HG03378 (cell line): Measurements from ENCODE around the gene STOX2.

Experiments used
- ATAC-seq: cut with Tn5 transposase; IDR thresholded peaks from one replicate; pipeline ENCODE4 v1.9.1; 2021; ENCODE audit warnings: mild to moderate bottlenecking, moderate library complexity; ENCODE audit not compliant: unreplicated experiment

The STOX2 gene

DNA sequence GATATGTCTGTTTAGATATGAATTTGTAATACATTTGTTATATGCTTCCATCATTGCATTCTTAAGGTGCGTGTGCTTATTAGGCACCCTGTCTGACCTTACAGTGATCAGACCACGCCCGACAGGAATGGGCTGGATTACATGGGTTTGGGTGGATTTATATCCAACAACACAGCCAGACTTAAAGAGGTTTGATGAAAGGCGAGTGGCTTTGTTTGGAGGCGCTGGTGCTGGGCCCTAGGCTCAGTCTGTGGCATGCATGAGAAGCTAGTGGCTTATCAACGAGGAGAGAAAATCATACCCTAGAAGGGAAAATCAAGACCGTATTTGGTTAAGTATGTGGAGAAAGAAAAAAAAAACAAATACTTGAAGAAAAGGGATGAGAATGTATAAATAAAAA, 80.7 kb downstream of the STOX2 start:
- ATAC-seq = no peak

- no peak for ATAC-seq
Observed at GRCh38 chr4:183986291-183986970, 81.3 kb downstream of the STOX2 start.

- no peak for ATAC-seq
Observed at GRCh38 chr4:183986971-183987946, 82.2 kb downstream of the STOX2 start.

GRCh38 chr4:183987987-183988392, 82.9 kb downstream of the STOX2 start:
- ATAC-seq = no peak

DNA sequence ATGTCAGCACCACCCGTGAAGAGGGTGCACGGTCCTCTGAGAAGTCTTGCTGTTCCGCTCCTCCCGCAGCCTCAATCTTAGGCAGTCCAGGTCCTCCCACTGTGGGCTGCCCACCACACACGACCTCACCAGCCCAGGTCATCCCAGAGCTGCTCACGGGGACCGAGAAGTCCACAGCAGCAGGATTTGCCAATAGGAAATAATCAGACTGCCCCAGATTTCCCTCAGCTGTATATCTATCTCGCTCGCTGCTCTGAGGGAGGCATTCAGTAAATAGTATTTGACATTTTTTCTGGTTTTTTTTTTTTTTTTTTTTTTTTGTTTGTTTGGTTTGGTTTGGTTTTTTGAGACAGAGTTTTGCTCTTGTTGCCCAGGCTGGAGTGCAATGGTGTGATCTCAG, 83.8 kb downstream of the STOX2 start:
- ATAC-seq = no peak

- ATAC-seq = no peak
Observed at GRCh38 chr4:183989461-183989860, 84.4 kb downstream of the STOX2 start.

DNA sequence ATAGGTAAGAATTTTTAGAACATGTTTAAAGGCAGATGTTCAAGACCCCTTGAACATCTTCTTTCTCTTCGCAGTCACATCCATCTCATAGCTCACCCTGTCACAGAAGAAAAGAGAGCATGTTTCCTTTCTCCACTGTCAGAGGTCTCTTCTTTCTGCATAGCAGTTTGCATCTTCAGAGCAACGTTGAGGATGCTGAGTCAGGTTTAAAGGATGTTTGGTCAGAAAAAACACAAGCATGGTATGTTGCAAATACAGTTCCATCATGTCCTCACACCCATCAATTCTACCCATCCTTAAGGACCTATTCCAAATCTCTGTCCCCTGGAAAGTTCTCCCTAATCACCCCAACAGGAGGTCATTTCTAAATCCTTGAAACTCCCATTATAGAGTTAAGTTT, 84.8 kb downstream of the STOX2 start:
- no peak for ATAC-seq

DNA sequence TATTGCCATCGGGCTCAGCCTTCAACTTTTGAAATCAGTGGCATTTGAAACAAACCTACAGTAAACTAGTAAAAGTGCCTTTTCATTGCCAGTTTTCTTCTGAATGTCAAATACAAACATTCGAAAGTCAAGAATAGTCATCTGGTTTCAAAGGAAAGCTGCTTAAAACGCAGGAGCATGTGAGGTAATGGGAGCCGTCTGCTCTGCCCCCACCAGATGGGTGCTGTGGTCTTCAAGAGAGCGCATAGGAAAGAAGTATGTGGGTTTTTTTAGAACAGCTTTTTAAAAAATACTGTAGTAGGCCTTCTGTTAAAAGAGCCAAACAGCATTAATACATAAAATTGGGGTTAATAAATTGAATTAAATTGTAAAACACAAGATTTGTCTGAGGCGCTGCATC, 88.6 kb downstream of the STOX2 start:
- ATAC-seq = no peak

- no peak for ATAC-seq
Observed at GRCh38 chr4:183995570-183995969, 90.5 kb downstream of the STOX2 start.

- ATAC-seq = no peak
Observed at GRCh38 chr4:183996868-183997267, 91.8 kb downstream of the STOX2 start.

- no peak for ATAC-seq
Observed at GRCh38 chr4:183999435-183999834, 94.3 kb downstream of the STOX2 start.

DNA sequence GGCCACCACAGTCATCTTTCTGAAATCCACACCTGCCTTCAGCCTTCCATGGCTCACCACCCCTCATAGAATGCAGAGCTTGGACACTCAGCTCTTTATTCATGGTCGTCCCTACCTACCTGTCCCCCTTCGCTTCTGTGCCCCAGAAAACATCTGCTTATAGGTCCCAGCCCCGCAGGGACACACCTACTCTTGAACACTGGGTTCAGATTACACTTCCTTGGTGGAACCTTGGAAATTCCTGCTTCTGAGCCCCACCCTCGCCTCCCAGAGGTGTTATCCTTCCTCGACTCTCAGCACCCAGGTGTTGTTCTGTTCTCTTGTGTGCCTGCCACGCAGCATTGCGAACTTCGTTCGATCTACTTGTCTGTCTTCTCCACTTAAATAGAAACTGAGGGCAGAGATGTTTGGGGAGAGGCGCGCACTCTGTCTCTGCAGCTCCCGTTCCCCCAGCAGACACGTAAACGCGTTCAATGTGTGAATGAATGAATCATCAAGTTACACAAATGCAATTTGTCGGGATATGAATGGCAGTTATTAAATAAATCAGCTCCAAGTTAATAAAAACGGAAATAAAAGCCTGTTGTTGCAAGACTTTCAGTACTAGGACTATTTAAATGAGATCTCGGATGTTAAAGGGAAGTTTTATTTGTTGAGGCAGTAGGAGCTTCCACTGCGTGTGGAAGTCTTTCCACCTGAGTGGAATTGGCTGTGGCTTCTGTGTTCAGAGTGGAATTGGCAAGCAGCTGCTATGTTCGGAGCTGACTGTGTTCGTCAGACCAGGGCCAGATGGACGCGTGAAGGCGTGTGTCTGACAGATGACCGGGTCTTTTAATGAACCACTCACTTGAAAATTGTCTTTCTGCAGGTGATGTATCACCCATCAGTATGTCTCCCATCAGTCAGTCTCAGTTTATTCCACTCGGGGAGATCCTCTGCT, 95.6 kb downstream of the STOX2 start:
- ATAC-seq = no peak

GRCh38 chr4:184003433-184003832, 98.3 kb downstream of the STOX2 start:
- ATAC-seq = no peak

DNA sequence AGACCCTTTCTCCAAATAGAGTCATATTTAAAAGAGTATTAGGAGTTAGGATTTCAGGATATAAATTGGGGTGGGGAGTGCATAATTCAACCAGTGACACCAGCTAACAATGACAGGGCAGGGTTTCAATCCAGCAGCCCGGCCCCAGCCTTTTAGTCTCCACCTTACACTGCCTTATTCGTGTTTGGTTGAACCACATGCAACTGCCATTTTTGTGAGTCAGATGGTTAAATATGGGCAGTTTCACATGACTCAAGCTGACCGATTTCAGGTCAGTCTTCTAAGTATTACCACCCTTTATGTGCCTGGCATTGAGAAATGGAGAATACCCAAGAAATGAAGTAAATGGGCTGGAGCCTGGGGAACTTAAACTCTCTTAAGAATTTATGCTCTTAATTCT, 102.8 kb downstream of the STOX2 start:
- ATAC-seq = no peak

DNA sequence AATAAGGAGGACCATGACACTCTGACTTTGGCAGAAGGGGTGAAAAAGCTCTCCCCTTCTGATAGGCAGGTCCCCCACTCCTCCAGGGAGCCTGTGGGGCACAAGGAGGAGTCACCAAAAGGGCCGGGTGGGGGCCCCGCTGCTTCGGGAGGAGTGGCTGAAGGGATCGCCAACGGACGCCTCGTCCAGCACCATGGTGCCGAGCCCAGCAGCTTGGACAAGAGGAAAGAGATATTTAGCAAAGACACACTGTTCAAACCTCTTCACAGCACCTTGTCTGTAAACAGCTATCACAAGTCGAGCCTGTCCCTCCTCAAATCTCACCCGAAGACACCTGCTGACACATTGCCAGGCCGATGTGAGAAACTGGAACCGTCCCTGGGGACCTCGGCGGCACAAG, 105.6 kb downstream of the STOX2 start:
- no peak for ATAC-seq

DNA sequence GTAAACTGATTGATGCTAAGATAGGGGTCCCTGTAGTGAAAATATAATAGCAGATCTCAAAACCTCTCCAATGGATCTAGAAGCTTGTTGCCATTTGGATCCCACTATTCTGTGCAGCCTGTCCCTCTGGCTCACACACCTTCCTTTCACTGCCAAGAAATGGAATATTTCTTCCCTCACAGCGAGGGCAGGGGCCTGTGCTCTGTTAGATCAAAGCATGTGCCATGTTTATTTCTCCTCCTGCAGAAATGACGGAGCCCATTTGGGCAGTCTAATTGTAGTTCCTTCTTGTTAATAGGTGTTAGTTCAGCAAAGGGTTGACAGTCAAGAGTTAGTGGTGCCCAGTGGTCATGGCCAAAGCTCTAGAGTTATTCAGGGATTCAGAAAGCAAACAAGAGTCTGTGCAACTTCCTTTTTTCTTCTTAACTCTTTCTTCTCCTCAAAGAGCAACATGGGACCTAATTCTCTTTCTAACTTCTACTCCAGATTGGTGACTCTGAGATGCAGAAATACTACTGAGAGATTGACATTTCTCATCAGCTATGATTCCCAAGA, 106.8 kb downstream of the STOX2 start:
- no peak for ATAC-seq

DNA sequence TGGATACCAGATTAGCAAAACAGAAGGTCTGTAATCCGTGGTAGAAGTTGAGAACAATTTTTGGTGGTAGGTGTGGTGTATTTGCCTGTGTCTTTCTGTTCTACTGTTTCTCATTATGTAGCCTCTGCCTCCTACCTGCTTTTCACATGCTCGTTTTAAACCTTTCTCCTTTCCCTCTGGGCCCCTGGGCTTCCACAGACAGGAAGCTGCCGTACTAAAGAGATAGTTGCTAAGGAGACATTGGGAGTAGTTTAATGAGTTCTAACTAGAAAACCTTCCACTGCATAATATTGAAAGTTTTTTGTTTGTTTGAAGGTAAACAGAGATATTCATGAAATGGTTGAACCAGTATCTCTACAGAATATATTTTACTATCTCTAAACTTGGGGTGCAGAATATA, 107.8 kb downstream of the STOX2 start:
- ATAC-seq = no peak

DNA sequence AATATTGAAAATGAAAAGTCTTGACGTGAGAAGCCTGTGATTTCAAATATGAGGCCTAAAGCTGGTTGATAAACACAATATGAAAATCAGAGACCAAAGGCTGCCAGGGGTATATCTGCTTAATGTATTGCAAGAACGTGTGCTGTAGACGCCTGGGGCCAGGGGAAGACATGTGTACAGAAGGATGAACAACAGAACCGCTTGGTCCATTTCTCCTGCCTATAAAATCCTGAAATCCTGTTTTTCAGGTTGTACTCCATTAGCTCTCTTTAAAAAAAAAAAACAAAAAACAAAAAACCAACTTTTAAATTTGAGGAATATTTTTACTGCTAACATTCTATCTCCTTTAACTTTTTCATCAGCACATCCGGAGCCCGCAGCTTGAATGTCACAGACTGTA, 109.2 kb downstream of the STOX2 start:
- no peak for ATAC-seq

DNA sequence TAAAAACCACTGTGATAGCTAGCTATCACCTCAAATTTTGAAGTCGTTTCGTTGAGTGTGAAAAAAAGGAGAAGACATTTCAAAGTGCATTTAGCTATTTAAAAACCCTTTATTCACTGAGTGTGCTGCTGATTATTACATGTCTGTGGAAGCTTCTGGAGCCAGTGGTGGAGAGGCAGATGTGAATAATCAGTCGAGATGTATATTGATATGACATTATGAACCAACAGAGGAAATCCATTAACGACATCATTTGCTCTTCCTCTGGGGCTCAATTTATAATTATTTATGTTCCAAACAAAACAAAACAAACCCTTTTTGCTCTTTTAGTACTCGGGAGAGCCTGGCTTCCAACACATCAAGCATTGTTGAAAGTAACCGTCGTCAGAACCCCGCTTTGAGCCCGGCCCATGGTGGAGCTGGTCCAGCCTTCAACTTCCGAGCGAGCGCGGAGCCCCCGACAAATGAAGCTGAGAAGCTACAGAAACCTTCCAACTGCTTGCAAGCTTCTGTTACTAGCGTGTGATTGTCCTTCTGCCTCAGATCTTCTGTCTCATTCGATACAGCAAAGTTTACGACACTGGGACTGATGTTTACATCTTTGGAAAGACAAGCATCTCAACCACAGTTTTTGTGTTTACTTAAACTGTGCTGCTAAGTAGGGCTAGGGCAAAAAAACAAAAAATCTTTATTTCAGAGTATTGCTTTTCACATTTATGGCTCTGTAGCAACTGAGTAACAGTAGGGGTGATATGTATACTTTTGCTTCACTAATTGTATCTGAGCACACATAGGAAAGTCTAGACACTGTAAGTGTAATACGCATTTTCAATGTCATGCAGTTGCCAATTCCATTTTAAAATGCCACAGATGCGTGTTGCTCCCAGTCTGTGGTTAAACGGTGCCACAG, 111.9 kb downstream of the STOX2 start:
- ATAC-seq = no peak

GRCh38 chr4:184019076-184019475, 114.0 kb downstream of the STOX2 start:
- ATAC-seq = no peak
